ENCODE measurements around the gene ADCY10.
A peak's percentile ranks its signal among the peaks of the same experiment; 100 is the strongest.

ADCY10 gene

GRCh38 chr1:167913895-167914496 is at the start of gene ADCY10:
Gene ADCY10, minus strand, starts transcription at chr1:167914134. Its CDS starts 8,994 bp downstream, at chr1:167905140.
- Histone ChIP-seq H3K4me3 (ENCODE audit: low read depth in 1 of 5, low read length in 5 of 5) (no peak within 1 kb of the TSS), H3K27ac (ENCODE audit: low read depth, low read length) (no peak within 1 kb of the TSS)

GRCh38 chr1:167957710-167958109 is 43.8 kb upstream of the ADCY10 start:
- no peak overlapping the region for H3K9ac ChIP-seq (ENCODE audit: low read length in 5 of 5)
- H3K27me3 ChIP-seq (ENCODE audit: control insufficient read depth in 5 of 5, insufficient read depth in 4 of 5, low read length in 5 of 5), result no peaks in the 10 kb centered on the region
- H3K4me3 ChIP-seq (ENCODE audit: low read depth in 1 of 5, low read length in 5 of 5), result no peak overlapping the region
- H3K27ac ChIP-seq (ENCODE audit: low read depth, low read length), result no peak overlapping the region
- peaks cover 10 to 28% (median 19%) of the 10 kb centered on the region in 5 donors for H3K36me3 ChIP-seq (ENCODE audit: control insufficient read depth in 5 of 5, insufficient read depth in 5 of 5, low read length in 5 of 5)
- no peaks in the 10 kb centered on the region for H3K9me3 ChIP-seq (ENCODE audit: control insufficient read depth in 5 of 5, low read length in 5 of 5)
- no peaks in the 10 kb centered on the region for H3K4me1 ChIP-seq (ENCODE audit: control insufficient read depth in 5 of 5, insufficient read depth in 5 of 5, low read length in 5 of 5)

More at GRCh38 chr1:167913895-167914496, at the start of gene ADCY10:
- H3K4me1 ChIP-seq (ENCODE audit: control insufficient read depth in 5 of 5, insufficient read depth in 5 of 5, low read length in 5 of 5), result peaks cover 0 to 7% (median 0%) of the 10 kb centered on the region in 5 donors
- H3K36me3 ChIP-seq (ENCODE audit: control insufficient read depth in 5 of 5, insufficient read depth in 5 of 5, low read length in 5 of 5), result peaks cover 3 to 22% (median 19%) of the 10 kb centered on the region in 5 donors
- no peak within 1 kb of the TSS for H3K9ac ChIP-seq (ENCODE audit: low read length in 5 of 5)
- H3K9me3 ChIP-seq (ENCODE audit: control insufficient read depth in 5 of 5, low read length in 5 of 5), result peaks cover 0 to 6% (median 0%) of the 10 kb centered on the region in 5 donors
- H3K27me3 ChIP-seq (ENCODE audit: control insufficient read depth in 5 of 5, insufficient read depth in 4 of 5, low read length in 5 of 5), result no peaks in the 10 kb centered on the region

- Histone ChIP-seq H3K9ac (ENCODE audit: low read length in 5 of 5) (no peak overlapping the region), H3K36me3 (ENCODE audit: control insufficient read depth in 5 of 5, insufficient read depth in 5 of 5, low read length in 5 of 5) (peaks cover 13 to 33% (median 24%) of the 10 kb centered on the region in 5 donors), H3K27ac (ENCODE audit: low read depth, low read length) (no peak overlapping the region), H3K9me3 (ENCODE audit: control insufficient read depth in 5 of 5, low read length in 5 of 5) (no peaks in the 10 kb centered on the region), H3K4me1 (ENCODE audit: control insufficient read depth in 5 of 5, insufficient read depth in 5 of 5, low read length in 5 of 5) (peaks cover 0 to under 1% (median 0%) of the 10 kb centered on the region in 5 donors), H3K27me3 (ENCODE audit: control insufficient read depth in 5 of 5, insufficient read depth in 4 of 5, low read length in 5 of 5) (no peaks in the 10 kb centered on the region), H3K4me3 (ENCODE audit: low read depth in 1 of 5, low read length in 5 of 5) (no peak overlapping the region)
Measured at GRCh38 chr1:167955915-167956314, 42.0 kb upstream of the ADCY10 start.

- Histone ChIP-seq H3K36me3 (ENCODE audit: control insufficient read depth in 5 of 5, insufficient read depth in 5 of 5, low read length in 5 of 5) (peaks cover 14 to 36% (median 25%) of the 10 kb centered on the region in 5 donors), H3K9ac (ENCODE audit: low read length in 5 of 5) (peak overlapping the region in 1 of 5 donors; percentile 11), H3K27ac (ENCODE audit: low read depth, low read length) (no peak overlapping the region), H3K27me3 (ENCODE audit: control insufficient read depth in 5 of 5, insufficient read depth in 4 of 5, low read length in 5 of 5) (no peaks in the 10 kb centered on the region), H3K9me3 (ENCODE audit: control insufficient read depth in 5 of 5, low read length in 5 of 5) (no peaks in the 10 kb centered on the region), H3K4me3 (ENCODE audit: low read depth in 1 of 5, low read length in 5 of 5) (no peak overlapping the region), H3K4me1 (ENCODE audit: control insufficient read depth in 5 of 5, insufficient read depth in 5 of 5, low read length in 5 of 5) (peaks cover 0 to 3% (median 0%) of the 10 kb centered on the region in 5 donors)
Measured at GRCh38 chr1:167950569-167950968, 36.6 kb upstream of the ADCY10 start.

- no peak overlapping the region for H3K9ac ChIP-seq (ENCODE audit: low read length in 5 of 5)
- H3K9me3 ChIP-seq (ENCODE audit: control insufficient read depth in 5 of 5, low read length in 5 of 5), result no peaks in the 10 kb centered on the region
- H3K27me3 ChIP-seq (ENCODE audit: control insufficient read depth in 5 of 5, insufficient read depth in 4 of 5, low read length in 5 of 5), result no peaks in the 10 kb centered on the region
- H3K36me3 ChIP-seq (ENCODE audit: control insufficient read depth in 5 of 5, insufficient read depth in 5 of 5, low read length in 5 of 5), result peaks cover 14 to 28% (median 20%) of the 10 kb centered on the region in 5 donors
- H3K4me1 ChIP-seq (ENCODE audit: control insufficient read depth in 5 of 5, insufficient read depth in 5 of 5, low read length in 5 of 5), result peaks cover 0 to 3% (median 0%) of the 10 kb centered on the region in 5 donors
- no peak overlapping the region for H3K4me3 ChIP-seq (ENCODE audit: low read depth in 1 of 5, low read length in 5 of 5)
- H3K27ac ChIP-seq (ENCODE audit: low read depth, low read length), result no peak overlapping the region
Measured at GRCh38 chr1:167949785-167950184, 35.9 kb upstream of the ADCY10 start.

- peaks cover 3 to 11% (median 10%) of the 10 kb centered on the region in 5 donors for H3K36me3 ChIP-seq (ENCODE audit: control insufficient read depth in 5 of 5, insufficient read depth in 5 of 5, low read length in 5 of 5)
- no peaks in the 10 kb centered on the region for H3K27me3 ChIP-seq (ENCODE audit: control insufficient read depth in 5 of 5, insufficient read depth in 4 of 5, low read length in 5 of 5)
- no peak overlapping the region for H3K9ac ChIP-seq (ENCODE audit: low read length in 5 of 5)
- no peak overlapping the region for H3K4me3 ChIP-seq (ENCODE audit: low read depth in 1 of 5, low read length in 5 of 5)
- no peaks in the 10 kb centered on the region for H3K9me3 ChIP-seq (ENCODE audit: control insufficient read depth in 5 of 5, low read length in 5 of 5)
- H3K27ac ChIP-seq (ENCODE audit: low read depth, low read length), result no peak overlapping the region
- peaks cover 0 to 3% (median 0%) of the 10 kb centered on the region in 5 donors for H3K4me1 ChIP-seq (ENCODE audit: control insufficient read depth in 5 of 5, insufficient read depth in 5 of 5, low read length in 5 of 5)
Measured at GRCh38 chr1:167947733-167948132, 33.8 kb upstream of the ADCY10 start.

- Histone ChIP-seq H3K9me3 (ENCODE audit: control insufficient read depth in 5 of 5, low read length in 5 of 5) (no peaks in the 10 kb centered on the region), H3K4me3 (ENCODE audit: low read depth in 1 of 5, low read length in 5 of 5) (no peak overlapping the region), H3K9ac (ENCODE audit: low read length in 5 of 5) (no peak overlapping the region), H3K27me3 (ENCODE audit: control insufficient read depth in 5 of 5, insufficient read depth in 4 of 5, low read length in 5 of 5) (no peaks in the 10 kb centered on the region), H3K4me1 (ENCODE audit: control insufficient read depth in 5 of 5, insufficient read depth in 5 of 5, low read length in 5 of 5) (peaks cover 0 to 8% (median 2%) of the 10 kb centered on the region in 5 donors), H3K27ac (ENCODE audit: low read depth, low read length) (no peak overlapping the region), H3K36me3 (ENCODE audit: control insufficient read depth in 5 of 5, insufficient read depth in 5 of 5, low read length in 5 of 5) (no peaks in the 10 kb centered on the region)
Measured at GRCh38 chr1:167943541-167943940, 29.6 kb upstream of the ADCY10 start.

GRCh38 chr1:167940264-167940663 is 26.3 kb upstream of the ADCY10 start:
- Histone ChIP-seq H3K9ac (ENCODE audit: low read length in 5 of 5) (no peak overlapping the region), H3K27ac (ENCODE audit: low read depth, low read length) (no peak overlapping the region), H3K9me3 (ENCODE audit: control insufficient read depth in 5 of 5, low read length in 5 of 5) (no peaks in the 10 kb centered on the region), H3K36me3 (ENCODE audit: control insufficient read depth in 5 of 5, insufficient read depth in 5 of 5, low read length in 5 of 5) (no peaks in the 10 kb centered on the region), H3K4me1 (ENCODE audit: control insufficient read depth in 5 of 5, insufficient read depth in 5 of 5, low read length in 5 of 5) (peaks cover 0 to 19% (median 13%) of the 10 kb centered on the region in 5 donors), H3K4me3 (ENCODE audit: low read depth in 1 of 5, low read length in 5 of 5) (no peak overlapping the region), H3K27me3 (ENCODE audit: control insufficient read depth in 5 of 5, insufficient read depth in 4 of 5, low read length in 5 of 5) (no peaks in the 10 kb centered on the region)

- Histone ChIP-seq H3K4me1 (ENCODE audit: control insufficient read depth in 5 of 5, insufficient read depth in 5 of 5, low read length in 5 of 5) (peaks cover 0 to 38% (median 34%) of the 10 kb centered on the region in 5 donors), H3K27me3 (ENCODE audit: control insufficient read depth in 5 of 5, insufficient read depth in 4 of 5, low read length in 5 of 5) (no peaks in the 10 kb centered on the region), H3K4me3 (ENCODE audit: low read depth in 1 of 5, low read length in 5 of 5) (peak overlapping the region; percentile 79 to 99 (median 95)), H3K36me3 (ENCODE audit: control insufficient read depth in 5 of 5, insufficient read depth in 5 of 5, low read length in 5 of 5) (no peaks in the 10 kb centered on the region), H3K27ac (ENCODE audit: low read depth, low read length) (peak overlapping the region; percentile 97), H3K9me3 (ENCODE audit: control insufficient read depth in 5 of 5, low read length in 5 of 5) (no peaks in the 10 kb centered on the region), H3K9ac (ENCODE audit: low read length in 5 of 5) (peak overlapping the region in 3 of 5 donors; percentile 95 to 99 (median 96))
Measured at GRCh38 chr1:167938080-167938636, 24.2 kb upstream of the ADCY10 start.

GRCh38 chr1:167937709-167938010 is 23.7 kb upstream of the ADCY10 start:
- H3K4me1 ChIP-seq (ENCODE audit: control insufficient read depth in 5 of 5, insufficient read depth in 5 of 5, low read length in 5 of 5), result peaks cover 0 to 42% (median 36%) of the 10 kb centered on the region in 5 donors
- no peaks in the 10 kb centered on the region for H3K36me3 ChIP-seq (ENCODE audit: control insufficient read depth in 5 of 5, insufficient read depth in 5 of 5, low read length in 5 of 5)
- no peaks in the 10 kb centered on the region for H3K27me3 ChIP-seq (ENCODE audit: control insufficient read depth in 5 of 5, insufficient read depth in 4 of 5, low read length in 5 of 5)
- H3K27ac ChIP-seq (ENCODE audit: low read depth, low read length), result peak overlapping the region; percentile 97
- H3K4me3 ChIP-seq (ENCODE audit: low read depth in 1 of 5, low read length in 5 of 5), result peak overlapping the region; percentile 79 to 99 (median 95)
- H3K9me3 ChIP-seq (ENCODE audit: control insufficient read depth in 5 of 5, low read length in 5 of 5), result no peaks in the 10 kb centered on the region
- peak overlapping the region; percentile 6 to 99 (median 95) for H3K9ac ChIP-seq (ENCODE audit: low read length in 5 of 5)

Data from subcutaneous abdominal adipose tissue (tissue), 5 donors.